Activated naive CD4-positive, alpha-beta T cell treated with anti-CD3 and anti-CD28 coated beads, Interleukin-2, amount 10 ng/mL, durations not matched to agents 7 days and 5 days (primary cell): ENCODE measurements around the gene ALPK1.
A peak's percentile ranks its signal among the peaks of the same experiment; 100 is the strongest.

Source experiments
- CTCF ChIA-PET: fragments of 350-600 bp; sonication (Branson Sonifier 250); formaldehyde crosslinking; loops from one replicate; lab custom pipeline; 2021; ENCODE audit warnings: antibody characterized with exemption; lab: Charles Lee
- DNase-seq: peaks from one replicate; pipeline ENCODE4 v3.0.0-alpha.2; 2020
- H3K27ac Mint-ChIP-seq: one replicate; pipeline ENCODE4 v1.8.0; 2021; ENCODE audit warnings: mild to moderate bottlenecking, moderate library complexity, mixed read lengths
- H3K27me3 Mint-ChIP-seq: one replicate; pipeline ENCODE4 v1.8.0; 2021; ENCODE audit warnings: mild to moderate bottlenecking, mixed read lengths
- H3K36me3 Mint-ChIP-seq: one replicate; pipeline ENCODE4 v1.8.0; 2021; ENCODE audit warnings: mixed read lengths
- H3K4me1 Mint-ChIP-seq: one replicate; pipeline ENCODE4 v1.8.0; 2021; ENCODE audit warnings: mixed read lengths
- H3K4me3 Mint-ChIP-seq: one replicate; pipeline ENCODE4 v1.8.0; 2021; ENCODE audit warnings: mild to moderate bottlenecking, moderate library complexity, mixed read lengths
- H3K9me3 Mint-ChIP-seq: one replicate; pipeline ENCODE4 v1.8.0; 2021; ENCODE audit warnings: mixed read lengths

Gene ALPK1

DNA sequence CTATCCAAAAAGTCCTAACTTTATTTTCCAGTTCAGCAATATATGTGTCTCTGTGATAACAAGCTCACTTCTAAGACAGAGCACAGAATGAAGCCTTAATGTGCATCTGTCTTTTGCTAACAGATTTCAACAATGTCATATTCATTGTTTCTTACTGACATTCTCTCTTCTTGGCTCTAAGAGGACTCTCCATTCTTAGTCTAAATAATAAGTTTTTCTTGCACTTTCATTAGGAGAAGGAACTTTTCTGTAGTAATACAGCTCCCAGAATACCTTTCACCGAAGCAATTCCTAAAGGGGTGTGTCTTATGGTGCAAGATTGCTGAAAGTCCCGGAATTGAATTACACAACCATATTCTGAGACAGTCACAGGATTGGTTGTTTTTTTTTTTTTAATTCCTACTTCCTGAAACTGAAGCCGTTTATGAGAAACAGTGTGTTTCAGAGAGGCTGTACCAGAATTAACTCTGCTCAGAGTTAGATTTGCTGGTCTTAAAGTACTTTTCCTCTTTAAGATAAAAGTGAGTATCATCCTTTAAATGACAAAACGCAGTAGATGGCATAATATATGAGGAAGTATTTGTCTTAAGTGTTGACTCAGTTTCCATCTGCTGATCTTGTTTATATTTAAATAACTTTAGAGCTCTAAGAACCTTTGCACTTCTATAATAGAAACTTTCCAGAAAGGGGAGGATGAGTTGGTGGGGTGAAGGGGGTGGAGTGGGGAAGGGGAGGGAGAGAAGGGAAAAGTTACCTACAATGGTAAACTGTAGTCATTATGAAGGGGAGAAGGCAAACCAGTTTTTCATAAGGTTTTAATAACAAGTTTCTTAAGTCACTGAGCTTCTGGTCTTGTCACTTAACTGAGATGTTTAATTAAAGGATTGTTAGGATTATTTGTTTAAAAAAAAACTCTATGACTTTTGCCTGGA lies at the start of gene ALPK1:
ALPK1 (plus strand) TSS at position 421 of the 932 bp plus-strand sequence.
- Mint-ChIP-seq H3K9me3 (no peaks in the 10 kb centered on the region), H3K27me3 (no peaks in the 10 kb centered on the region), H3K4me1 (peaks cover 31% of the 10 kb centered on the region), H3K4me3 (peak within 1 kb of the TSS; percentile 81), H3K36me3 (no peaks in the 10 kb centered on the region), H3K27ac (peak within 1 kb of the TSS; percentile 85)
- CTCF ChIA-PET, result interaction anchor here (0.7 to 1.1 kb wide), 2 partner anchors 10 to 14 kb away, joined by 3 to 4 read pairs; no protein-coding TSS in a partner anchor
- DNase-seq, result no peak

DNA sequence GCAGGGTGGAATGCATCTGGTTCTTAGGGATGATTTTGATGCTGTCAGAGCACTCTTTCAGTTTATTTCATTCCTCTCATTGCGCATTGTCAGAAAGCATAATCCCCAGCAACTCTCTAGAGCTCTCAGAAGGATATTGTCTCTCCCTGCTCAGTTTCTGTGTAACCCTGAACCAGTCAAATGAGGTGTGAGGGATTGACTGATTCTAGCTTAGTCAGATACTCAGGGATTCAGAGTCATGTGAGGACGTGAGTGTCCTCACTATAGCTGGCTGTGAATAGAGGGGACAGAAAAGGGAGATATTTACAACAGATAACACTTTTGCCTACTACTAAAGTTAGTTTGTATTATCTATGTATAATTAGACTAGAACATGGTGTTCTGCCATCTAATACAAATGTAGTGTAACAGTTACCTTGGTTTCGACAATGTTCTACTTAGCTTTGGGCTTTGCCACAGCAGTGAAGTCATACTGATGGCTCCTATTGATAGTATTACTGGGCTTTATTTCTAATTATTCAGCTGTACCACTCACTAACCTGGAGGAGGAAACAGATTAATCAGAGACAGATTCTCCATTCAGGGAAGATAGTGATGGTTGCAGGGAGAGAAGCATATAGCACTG lies 46.0 kb upstream of the ALPK1 start:
- H3K27ac Mint-ChIP-seq, result no peak overlapping the region

DNA sequence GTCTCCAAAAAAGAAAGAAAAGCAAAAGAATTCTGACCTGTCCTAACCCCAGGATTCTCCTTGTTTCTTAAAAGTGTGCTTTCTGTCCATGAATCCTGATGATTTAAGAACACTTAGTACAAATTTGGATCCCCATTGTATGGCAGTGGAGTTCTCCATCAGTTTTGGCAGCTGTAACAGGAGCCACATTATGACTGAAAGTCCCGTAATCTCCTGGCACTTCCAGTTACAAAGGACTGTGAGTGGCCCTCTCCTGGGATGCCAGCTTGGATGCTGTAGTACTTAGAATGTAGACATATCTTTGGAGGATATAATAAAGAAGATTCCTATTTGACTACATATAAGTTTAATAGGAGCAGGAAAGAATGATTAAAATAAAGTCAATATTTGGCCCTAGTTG lies 44.9 kb upstream of the ALPK1 start:
- CTCF ChIA-PET, result interaction anchor here (1.9 kb wide), 1 partner anchor 15 kb away, joined by 6 read pairs; no protein-coding TSS in a partner anchor
- Mint-ChIP-seq H3K36me3 (peaks cover 1% of the 10 kb centered on the region), H3K27me3 (no peaks in the 10 kb centered on the region), H3K27ac (no peak overlapping the region), H3K4me3 (no peak overlapping the region), H3K9me3 (no peaks in the 10 kb centered on the region), H3K4me1 (no peaks in the 10 kb centered on the region)
- DNase-seq, result no peak

More for the DNA sequence above, 46.0 kb upstream of the ALPK1 start:
- Mint-ChIP-seq H3K27me3 (no peaks in the 10 kb centered on the region), H3K9me3 (no peaks in the 10 kb centered on the region), H3K4me1 (no peaks in the 10 kb centered on the region), H3K4me3 (no peak overlapping the region), H3K36me3 (no peaks in the 10 kb centered on the region)
- CTCF ChIA-PET, result interaction anchor here (1.9 kb wide), 1 partner anchor 16 kb away, joined by 6 read pairs; no protein-coding TSS in a partner anchor
- no peak for DNase-seq

DNA sequence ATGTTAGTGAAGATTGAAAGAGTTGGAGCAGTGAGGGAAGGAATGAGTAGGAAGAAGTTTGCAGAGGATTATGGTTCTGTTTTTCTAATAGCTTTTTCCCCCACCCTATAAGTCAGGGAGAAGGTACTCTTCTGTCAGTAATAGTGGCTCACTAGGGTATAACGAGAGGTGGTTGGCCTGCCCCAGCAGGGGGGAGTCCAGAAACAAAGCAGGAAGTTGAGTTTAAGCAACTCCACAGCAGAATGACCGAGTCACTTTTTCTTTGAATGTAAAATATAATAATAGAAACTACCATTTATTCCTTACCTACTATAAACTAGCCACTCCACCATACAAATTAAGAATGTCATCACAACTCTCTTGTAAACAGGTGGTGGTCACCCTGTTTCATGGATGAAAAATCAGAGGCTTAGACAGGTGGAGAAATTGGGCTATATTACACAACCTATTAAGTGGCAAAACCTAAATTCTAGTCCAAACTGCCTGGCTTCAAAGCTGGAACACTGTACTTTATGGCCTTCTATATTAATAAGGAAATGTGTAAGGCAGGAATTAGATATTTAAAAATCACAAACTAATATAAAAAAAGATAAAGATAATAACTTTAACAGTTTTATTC lies 43.7 kb upstream of the ALPK1 start:
- DNase-seq, result no peak
- Mint-ChIP-seq H3K27me3 (no peaks in the 10 kb centered on the region), H3K9me3 (no peaks in the 10 kb centered on the region), H3K4me1 (no peaks in the 10 kb centered on the region), H3K4me3 (no peak overlapping the region), H3K36me3 (peaks cover 1% of the 10 kb centered on the region), H3K27ac (no peak overlapping the region)
- CTCF ChIA-PET, result no interaction called here

DNA sequence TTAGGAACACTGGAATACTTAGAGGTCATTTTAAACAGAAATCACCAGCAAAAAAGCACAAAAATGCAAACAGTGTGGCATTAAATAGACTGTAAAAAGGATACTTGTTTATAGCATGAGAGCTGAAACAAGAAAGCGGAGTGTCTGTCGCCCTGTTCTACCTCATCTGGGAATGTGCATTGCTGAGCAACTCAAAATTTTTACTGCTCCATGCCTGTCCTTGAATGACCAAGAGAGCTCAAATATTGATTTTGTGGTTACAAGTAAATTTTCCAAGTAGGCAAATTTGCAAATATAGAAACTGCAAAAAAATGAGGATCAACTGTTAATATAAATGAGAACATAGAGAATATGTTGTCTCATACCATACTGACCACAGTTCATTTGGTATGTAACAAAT lies 40.1 kb upstream of the ALPK1 start:
- CTCF ChIA-PET, result no interaction called here
- Mint-ChIP-seq H3K27ac (no peak overlapping the region), H3K27me3 (no peaks in the 10 kb centered on the region), H3K9me3 (no peaks in the 10 kb centered on the region), H3K4me3 (no peak overlapping the region), H3K4me1 (no peaks in the 10 kb centered on the region), H3K36me3 (peaks cover 3% of the 10 kb centered on the region)
- no peak for DNase-seq

DNA sequence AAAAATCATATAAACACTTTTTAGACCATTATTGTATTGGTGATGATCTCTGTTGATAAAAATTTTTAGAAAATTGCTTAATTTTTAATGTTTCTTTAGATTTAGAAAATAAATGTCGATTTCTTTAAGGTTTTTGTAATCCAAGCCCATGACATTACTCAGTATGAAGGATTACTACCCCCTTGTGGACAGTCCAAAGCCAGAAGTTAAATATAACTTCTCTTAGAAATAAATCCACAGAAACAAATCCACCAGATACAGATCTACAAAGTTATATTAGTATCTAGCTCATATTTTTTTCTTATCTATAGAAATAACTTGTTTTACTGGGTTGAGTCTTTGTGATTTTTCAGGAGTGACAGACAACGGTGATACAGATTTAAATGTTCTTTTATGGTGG lies 30.3 kb upstream of the ALPK1 start:
- peaks cover 5% of the 10 kb centered on the region for H3K36me3 Mint-ChIP-seq
- CTCF ChIA-PET, result interaction anchor here (0.8 to 1.5 kb wide), 8 partner anchors 15 to 172 kb away, joined by 3 to 7 read pairs (median 4); no protein-coding TSS in a partner anchor
- no peak overlapping the region for H3K4me3 Mint-ChIP-seq
- no peaks in the 10 kb centered on the region for H3K27me3 Mint-ChIP-seq
- no peaks in the 10 kb centered on the region for H3K9me3 Mint-ChIP-seq
- no peaks in the 10 kb centered on the region for H3K4me1 Mint-ChIP-seq
- no peak overlapping the region for H3K27ac Mint-ChIP-seq
- no peak for DNase-seq

DNA sequence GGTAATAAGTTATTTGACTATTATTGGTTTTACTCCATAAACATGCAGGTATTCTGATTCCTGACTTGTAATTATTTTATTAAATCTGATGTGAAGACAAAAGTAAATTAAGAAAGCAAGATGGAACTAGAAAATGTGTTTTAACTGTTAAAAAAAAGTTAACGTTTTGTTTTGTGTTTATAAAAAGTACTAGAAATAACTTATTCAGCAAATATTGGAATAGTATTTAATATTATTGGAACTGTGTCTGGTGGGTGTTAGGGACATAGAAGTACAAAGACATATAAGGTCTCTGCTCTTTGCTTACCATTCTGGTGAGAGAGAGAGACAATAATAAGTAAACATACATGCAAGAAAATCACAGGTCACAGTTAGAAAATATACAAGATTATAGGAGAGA lies 27.1 kb upstream of the ALPK1 start:
- H3K4me1 Mint-ChIP-seq, result peaks cover 7% of the 10 kb centered on the region
- peaks cover 22% of the 10 kb centered on the region for H3K36me3 Mint-ChIP-seq
- H3K27me3 Mint-ChIP-seq, result no peaks in the 10 kb centered on the region
- no peak for DNase-seq
- H3K27ac Mint-ChIP-seq, result no peak overlapping the region
- no peak overlapping the region for H3K4me3 Mint-ChIP-seq
- no peaks in the 10 kb centered on the region for H3K9me3 Mint-ChIP-seq
- CTCF ChIA-PET, result interaction anchor here (0.9 kb wide), 1 partner anchor 9 kb away, joined by 3 read pairs; no protein-coding TSS in a partner anchor

DNA sequence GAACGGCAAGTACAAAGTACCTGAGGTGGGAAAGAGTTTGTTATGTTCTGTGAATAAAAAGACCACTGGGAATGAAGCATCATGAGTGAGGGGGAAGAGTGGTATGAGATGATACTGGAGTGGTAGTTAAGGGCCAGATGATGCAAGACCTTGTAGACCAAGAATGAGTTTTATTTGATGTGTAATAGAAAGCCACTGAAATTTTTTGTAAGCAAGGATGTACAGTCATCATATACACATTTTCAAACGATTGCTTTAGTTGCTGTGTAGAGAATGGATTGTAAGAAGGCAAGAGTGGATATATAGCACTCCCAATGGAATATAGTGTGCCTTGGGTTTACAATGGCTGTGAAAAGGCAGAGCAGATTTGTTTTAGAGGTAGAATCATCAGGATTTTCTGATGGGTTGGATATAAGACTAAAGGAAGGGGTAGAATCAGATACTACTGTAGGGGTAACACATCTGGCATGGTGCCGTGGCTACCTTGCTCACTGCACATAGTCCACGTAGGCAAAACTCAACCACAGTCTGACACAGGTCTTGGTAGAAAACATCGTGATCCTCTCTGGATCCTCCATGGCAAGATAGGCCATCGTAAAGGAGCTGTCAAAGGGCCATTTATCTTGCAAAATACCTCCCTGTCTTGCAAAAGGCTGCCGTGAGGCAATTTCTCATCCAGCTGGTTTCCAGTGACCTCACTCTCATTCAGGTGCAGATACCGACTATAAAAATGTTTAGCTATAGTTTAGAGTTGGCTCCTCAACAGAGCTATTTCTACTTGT lies 26.3 kb upstream of the ALPK1 start:
- Mint-ChIP-seq H3K4me3 (no peak overlapping the region), H3K4me1 (peaks cover 9% of the 10 kb centered on the region)
- CTCF ChIA-PET, result interaction anchor here (0.8 kb wide), 1 partner anchor 38 kb away, joined by 3 read pairs; no protein-coding TSS in a partner anchor

DNA sequence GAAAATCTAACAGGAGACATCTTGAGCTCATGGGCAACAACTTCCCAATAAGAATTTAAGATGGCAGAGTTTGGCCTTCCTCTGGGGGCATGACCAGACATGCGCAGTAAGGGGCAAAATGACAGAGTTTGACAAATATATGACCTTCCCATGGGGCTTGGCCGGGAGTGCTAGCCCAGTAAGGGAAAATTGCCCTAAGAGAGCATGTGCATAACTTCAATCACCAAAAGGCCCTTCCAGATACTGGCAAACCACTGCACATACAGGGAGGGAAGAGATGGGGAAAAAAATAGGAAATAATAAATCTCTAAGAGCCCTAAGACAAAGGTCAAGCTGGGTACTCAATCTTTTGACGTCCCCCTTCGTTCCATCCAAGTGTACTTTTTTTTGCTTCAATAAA lies 24.9 kb upstream of the ALPK1 start:
- Mint-ChIP-seq H3K27ac (peak overlapping the region; percentile 47), H3K36me3 (peaks cover 35% of the 10 kb centered on the region), H3K4me3 (no peak overlapping the region), H3K9me3 (no peaks in the 10 kb centered on the region), H3K27me3 (no peaks in the 10 kb centered on the region), H3K4me1 (peaks cover 12% of the 10 kb centered on the region)
- CTCF ChIA-PET, result interaction anchor here (1.2 kb wide), 1 partner anchor 14 kb away, joined by 3 read pairs; the partner anchor contains the start of gene TIFA
- DNase-seq, result no peak

More for the DNA sequence above, 26.3 kb upstream of the ALPK1 start:
- Mint-ChIP-seq H3K36me3 (peaks cover 27% of the 10 kb centered on the region), H3K27ac (no peak overlapping the region), H3K27me3 (no peaks in the 10 kb centered on the region), H3K9me3 (no peaks in the 10 kb centered on the region)
- DNase-seq, result no peak

DNA sequence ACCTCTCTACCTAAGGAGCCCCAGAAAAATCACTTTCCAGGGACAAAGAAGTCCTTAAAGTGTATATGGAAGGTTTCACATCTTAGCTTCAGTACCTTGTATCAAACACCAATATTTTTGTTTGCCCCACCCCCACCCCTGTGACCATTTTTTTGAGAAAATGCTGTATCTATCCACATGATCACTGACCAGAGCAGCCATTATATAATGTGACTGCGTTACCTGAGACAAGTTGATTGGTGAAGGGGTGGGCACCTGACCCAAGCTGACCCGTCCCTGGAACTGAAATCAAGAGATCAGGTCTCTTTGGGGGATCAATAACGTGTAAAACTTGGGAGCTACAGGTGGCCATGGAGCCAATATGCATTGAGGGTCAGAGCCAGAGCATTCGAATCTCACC lies 22.2 kb upstream of the ALPK1 start:
- H3K27me3 Mint-ChIP-seq, result no peaks in the 10 kb centered on the region
- H3K36me3 Mint-ChIP-seq, result peaks cover 45% of the 10 kb centered on the region
- no peaks in the 10 kb centered on the region for H3K9me3 Mint-ChIP-seq
- no peak for DNase-seq
- no peak overlapping the region for H3K4me3 Mint-ChIP-seq
- CTCF ChIA-PET, result no interaction called here
- H3K4me1 Mint-ChIP-seq, result peaks cover 22% of the 10 kb centered on the region
- no peak overlapping the region for H3K27ac Mint-ChIP-seq

DNA sequence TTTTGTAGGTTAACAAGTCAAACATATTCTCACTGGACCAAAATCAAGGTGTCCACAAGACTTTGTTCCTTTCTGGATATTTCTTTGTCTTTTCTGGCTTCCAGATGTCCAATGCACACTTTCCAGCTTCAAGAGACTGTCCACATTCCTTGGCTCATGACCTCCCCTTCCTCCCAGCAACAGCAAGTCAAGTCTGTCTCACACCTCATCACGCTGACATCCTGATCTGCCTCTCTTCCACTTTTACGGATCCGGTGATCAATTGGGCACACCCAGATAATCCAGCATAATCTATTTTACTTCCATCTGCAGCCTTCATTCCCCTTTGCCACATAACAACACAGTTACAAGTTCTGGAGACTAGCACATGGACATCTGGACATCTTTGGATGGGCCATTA lies 21.1 kb upstream of the ALPK1 start:
- no peak overlapping the region for H3K27ac Mint-ChIP-seq
- H3K4me1 Mint-ChIP-seq, result peaks cover 33% of the 10 kb centered on the region
- no peaks in the 10 kb centered on the region for H3K27me3 Mint-ChIP-seq
- H3K4me3 Mint-ChIP-seq, result no peak overlapping the region
- no peak for DNase-seq
- H3K36me3 Mint-ChIP-seq, result peaks cover 45% of the 10 kb centered on the region
- CTCF ChIA-PET, result interaction anchor here (1.1 kb wide), 1 partner anchor 176 kb away, joined by 3 read pairs; no protein-coding TSS in a partner anchor
- H3K9me3 Mint-ChIP-seq, result no peaks in the 10 kb centered on the region

DNA sequence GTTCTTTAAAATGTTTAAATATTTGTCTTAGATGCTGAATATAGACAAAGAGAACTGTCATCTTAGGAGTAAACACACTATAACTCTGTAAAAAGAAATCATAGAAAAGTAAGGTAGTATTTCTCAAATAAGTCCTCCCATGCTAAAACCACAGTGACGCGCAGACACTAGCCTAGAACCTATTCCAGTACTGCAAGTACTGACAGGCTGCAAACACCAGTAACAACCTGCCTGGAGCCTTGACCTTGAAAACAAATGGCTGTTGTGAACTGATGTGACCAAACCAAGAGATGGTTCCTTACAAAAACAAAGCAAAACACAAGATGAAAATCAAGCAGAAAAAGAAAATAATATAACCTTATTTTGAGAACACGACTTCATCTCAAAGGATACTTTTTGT lies 19.9 kb upstream of the ALPK1 start:
- Mint-ChIP-seq H3K4me3 (no peak overlapping the region), H3K36me3 (peaks cover 48% of the 10 kb centered on the region), H3K27ac (no peak overlapping the region), H3K4me1 (peaks cover 44% of the 10 kb centered on the region), H3K27me3 (no peaks in the 10 kb centered on the region), H3K9me3 (peaks cover 4% of the 10 kb centered on the region)
- DNase-seq, result no peak
- CTCF ChIA-PET, result no interaction called here

DNA sequence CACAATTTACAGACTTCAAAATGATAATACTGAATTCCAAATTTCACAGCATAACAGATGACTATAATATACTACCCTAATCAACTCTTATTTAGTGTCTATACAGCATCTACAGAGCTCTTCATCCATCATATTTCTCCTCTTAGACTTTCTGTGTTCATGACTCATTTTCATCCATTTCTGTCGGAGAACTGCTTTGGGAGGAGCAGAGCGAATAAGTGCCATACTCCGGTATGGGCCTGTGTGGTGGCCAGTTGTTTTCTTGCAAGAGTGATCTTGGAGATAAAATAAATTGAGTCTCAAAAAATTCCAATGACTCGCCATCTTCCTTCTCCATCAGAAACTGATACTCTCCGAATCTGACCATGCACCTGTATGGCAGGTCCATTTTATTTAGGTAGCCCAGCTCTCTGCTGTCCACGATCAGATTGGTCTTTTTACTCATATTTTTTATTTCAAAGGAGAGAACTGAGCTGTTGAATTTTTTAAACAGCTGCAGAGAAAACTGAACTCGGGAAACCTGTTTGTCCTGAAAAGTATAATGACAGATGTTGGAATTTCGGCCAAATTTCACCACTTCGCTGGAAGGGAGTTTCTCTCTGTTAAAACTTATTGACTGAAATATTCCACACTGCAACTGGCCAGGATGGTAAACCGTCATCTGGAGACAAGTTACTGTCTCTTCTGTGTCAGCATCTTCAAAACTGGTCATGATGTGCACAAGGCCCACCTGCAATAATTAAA lies 19.3 kb upstream of the ALPK1 start:
- Mint-ChIP-seq H3K36me3 (peaks cover 52% of the 10 kb centered on the region), H3K9me3 (peaks cover 7% of the 10 kb centered on the region), H3K27ac (peak overlapping the region; percentile 35), H3K27me3 (no peaks in the 10 kb centered on the region), H3K4me1 (peaks cover 50% of the 10 kb centered on the region), H3K4me3 (no peak overlapping the region)
- no peak for DNase-seq
- CTCF ChIA-PET, result no interaction called here
